Heart left ventricle (tissue), 16 donors: ENCODE measurements around the gene EXOC2. TPM values are rescaled to one million over a fixed set of nuclear protein-coding genes. Genes with fewer than 3 reads are reported as not detected.

ENCODE experiments used
- ATAC-seq, 4 donors: fragments of 200-7000 bp; cut with Tn5 transposase; one replicate each; pipeline ENCODE4 v1.9.1; 2020 to 2022; ENCODE audit warnings: moderate library complexity in 4 of 4, mild to moderate bottlenecking in 3 of 4, moderate number of reproducible peaks in 1 of 4
- DNase-seq, 5 donors: peaks; one replicate each; pipeline ENCODE4 v3.0.0-alpha.2; 2020
- H3K27ac ChIP-seq, 12 donors: fragments of 200-600 bp; sonication (generic) in 4 of 12; one replicate each; pipeline versions ENCODE4 v1.5.0 to v1.8.0; 2016 to 2022; ENCODE audit warnings: mild to moderate bottlenecking in 2 of 12
- H3K27me3 ChIP-seq, 9 donors: fragments of 200-600 bp; sonication (generic) in 2 of 9; one replicate each; pipeline versions ENCODE4 v1.5.1 to v1.8.0; 2016 to 2022; ENCODE audit warnings: mild to moderate bottlenecking in 3 of 9
- H3K36me3 ChIP-seq, 9 donors: fragments of 200-600 bp; sonication (generic) in 2 of 9; one replicate each; pipeline versions ENCODE4 v1.5.0 to v1.8.0; 2018 to 2022; ENCODE audit warnings: mild to moderate bottlenecking in 2 of 9
- H3K4me1 ChIP-seq, 12 donors: fragments of 200-600 bp; sonication (generic) in 4 of 12; one replicate each; pipeline versions ENCODE4 v1.5.0 to v1.8.0; 2016 to 2022; ENCODE audit warnings: mild to moderate bottlenecking in 3 of 12
- H3K4me3 ChIP-seq, 12 donors: fragments of 200-600 bp; sonication (generic) in 4 of 12; one replicate each; pipeline versions ENCODE4 v1.5.0 to v1.8.0; 2017 to 2022; ENCODE audit warnings: mild to moderate bottlenecking in 9 of 12, moderate library complexity in 4 of 12
- H3K9me3 ChIP-seq, 12 donors: fragments of 200-600 bp; sonication (generic) in 4 of 12; one replicate each; pipeline versions ENCODE4 v1.5.0 to v1.8.0; 2016 to 2022; ENCODE audit warnings: mild to moderate bottlenecking in 1 of 12
- POLR2A ChIP-seq, 2 donors: fragments of 450-650 bp; IDR thresholded peaks; one replicate each; pipeline ENCODE4 v1.6.1; 2017; ENCODE audit warnings: antibody characterized with exemption in 2 of 2, mild to moderate bottlenecking in 2 of 2, moderate library complexity in 2 of 2
- WGBS, 4 donors: extraction: QIAGEN DNeasy Blood & Tissue Kit in 2 of 4; methylation state at CpG; one replicate each; pipeline versions ENCODE4 v1.1.5 to v1.1.7; 2013 to 2018; 5-methylcytosine and 5-hydroxymethylcytosine counted together
- intact Hi-C, 10 donors: fragments of 100-400 bp; cut with DNase I; formaldehyde crosslinking; loops; one replicate each; pipeline versions ENCODE4 v1.11.1 to v1.14.2; 2022
- polyA plus RNA-seq, 2 donors: library from polyadenylated mRNA; stranded (reverse); fragments of 200-250 nt; gene quantifications; one replicate each; pipeline ENCODE4 v1.2.3, GENCODE V29; 2013
- total RNA-seq, 9 donors: library from RNA; depleted of rRNA in 2 of 9; stranded (reverse); fragments of >200 nt in 2 of 9; fragmentation: NEBNext Ultra II Directional in 3 of 9; extraction: Animal tissue kit (Norgen Biotek cat#: 25700) in 3 of 9; gene quantifications; one replicate each; pipeline versions ENCODE4 v1.1.0 to v1.2.4, GENCODE V29; 2016 to 2023
- TF ChIP-seq, protein P1 (sequence below), 12 donors: fragments of 200-600 bp; sonication (generic) in 4 of 12; IDR thresholded peaks; one replicate each; pipeline versions ENCODE4 v1.5.0 to v1.8.0; 2018 to 2022; ENCODE audit warnings: antibody characterized with exemption in 12 of 12, mild to moderate bottlenecking in 5 of 12
- donor health status: ischemic (EF 13 %, LVEDD 7.1; RV severe dilation, severe dysfunction).
- donor health status: healthy with polysubstance abuse.
- donor health status: DM: no; HTN: yes; CAD: no.
- donor health status: DM: no; HTN: no; CAD: no.
- donor health status: ischemic (EF 25% LVEDD 6.9; RV normal size, moderate dysfunction).
- donor health status: ischemic (EF 25% LVEDD 5.7; RV mildly dilated, moderate dysfunction).
- donor health status: healthy.
- donor health status: DM: yes; HTN: yes; CAD: no.
- donor health status: ischemic (EF 35%, LVEDD 5.7; RV mildly dilated, moderate dysfunction).
- donor health status: nonischemic (EF 11% LVEDD 7.7; RV severe dilation, severe dysfunction).
- donor health status: DM: yes; HTN: yes; CAD: no.
- donor health status: PGD.
- donor health status: ischemic (EF 29% LVEDD 5.4; RV normal size, mild dysfunction).
- donor health status: nonischemic (EF 23%, LVEDD 6.1; RV moderate dilation, normal function).

Gene EXOC2
- total and polyA plus RNA-seq, 11 donors, result 4.4 to 23.0 (median 12.5) TPM

GRCh38 chr6:736657-737446 is 43.9 kb upstream of the EXOC2 start:
- intact Hi-C loops, result no loop called here
- H3K27ac ChIP-seq, result no peak overlapping the region
- no peaks in the 10 kb centered on the region for H3K4me1 ChIP-seq
- DNase-seq (no peak), ATAC-seq (no peak)
- H3K4me3 ChIP-seq, result no peak overlapping the region
- H3K9me3 ChIP-seq, result no peaks in the 10 kb centered on the region
- no peaks in the 10 kb centered on the region for H3K36me3 ChIP-seq
- 86 to 91% (median 88%) methylated on average over 20 of the region's 20 CpGs for WGBS, 4 donors
- TF ChIP-seq, protein P1, sequence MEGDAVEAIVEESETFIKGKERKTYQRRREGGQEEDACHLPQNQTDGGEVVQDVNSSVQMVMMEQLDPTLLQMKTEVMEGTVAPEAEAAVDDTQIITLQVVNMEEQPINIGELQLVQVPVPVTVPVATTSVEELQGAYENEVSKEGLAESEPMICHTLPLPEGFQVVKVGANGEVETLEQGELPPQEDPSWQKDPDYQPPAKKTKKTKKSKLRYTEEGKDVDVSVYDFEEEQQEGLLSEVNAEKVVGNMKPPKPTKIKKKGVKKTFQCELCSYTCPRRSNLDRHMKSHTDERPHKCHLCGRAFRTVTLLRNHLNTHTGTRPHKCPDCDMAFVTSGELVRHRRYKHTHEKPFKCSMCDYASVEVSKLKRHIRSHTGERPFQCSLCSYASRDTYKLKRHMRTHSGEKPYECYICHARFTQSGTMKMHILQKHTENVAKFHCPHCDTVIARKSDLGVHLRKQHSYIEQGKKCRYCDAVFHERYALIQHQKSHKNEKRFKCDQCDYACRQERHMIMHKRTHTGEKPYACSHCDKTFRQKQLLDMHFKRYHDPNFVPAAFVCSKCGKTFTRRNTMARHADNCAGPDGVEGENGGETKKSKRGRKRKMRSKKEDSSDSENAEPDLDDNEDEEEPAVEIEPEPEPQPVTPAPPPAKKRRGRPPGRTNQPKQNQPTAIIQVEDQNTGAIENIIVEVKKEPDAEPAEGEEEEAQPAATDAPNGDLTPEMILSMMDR (IDR thresholded peaks at IDR 0.05), result no peak
- no peak for TF ChIP-seq POLR2A (IDR thresholded peaks at IDR 0.05)
- peaks cover 0 to 19% (median 0%) of the 10 kb centered on the region in 9 donors for H3K27me3 ChIP-seq

- Histone ChIP-seq H3K4me3 (no peak overlapping the region), H3K27ac (no peak overlapping the region), H3K36me3 (no peaks in the 10 kb centered on the region), H3K4me1 (no peaks in the 10 kb centered on the region), H3K27me3 (peaks cover 0 to 29% (median 0%) of the 10 kb centered on the region in 9 donors), H3K9me3 (no peaks in the 10 kb centered on the region)
- intact Hi-C loops, result no loop called here
- WGBS, 4 donors, result 83 to 89% (median 84%) methylated on average over 14 of the region's 14 CpGs
- no peak for ATAC-seq
- DNase-seq, result no peak
- TF ChIP-seq POLR2A (IDR thresholded peaks at IDR 0.05), result no peak
- TF ChIP-seq, protein P1 (IDR thresholded peaks at IDR 0.05), result no peak
Observed at GRCh38 chr6:733431-734219, 40.7 kb upstream of the EXOC2 start.

DNA sequence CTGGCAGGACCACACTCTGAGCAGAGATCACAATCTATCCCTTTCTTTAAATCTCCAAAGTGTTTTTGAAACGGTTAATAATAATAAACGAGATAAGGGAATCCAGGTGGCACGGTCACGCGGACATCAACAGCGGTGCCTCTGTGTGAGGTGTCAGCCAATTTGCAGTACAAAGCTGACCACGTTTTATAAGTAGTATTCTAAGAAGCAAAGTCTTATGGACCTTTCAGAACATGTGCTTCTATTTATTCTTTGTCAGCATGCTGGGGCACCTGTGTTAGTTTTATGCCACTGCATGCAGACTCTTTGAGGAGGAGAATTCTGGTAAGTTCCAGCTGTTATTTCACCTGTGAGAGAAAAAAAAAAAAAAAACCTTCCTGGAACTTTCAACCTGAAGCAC is 39.0 kb upstream of the EXOC2 start:
- Histone ChIP-seq H3K4me3 (no peak overlapping the region), H3K9me3 (no peaks in the 10 kb centered on the region), H3K27ac (no peak overlapping the region), H3K36me3 (no peaks in the 10 kb centered on the region), H3K4me1 (no peaks in the 10 kb centered on the region), H3K27me3 (peaks cover 0 to 21% (median 0%) of the 10 kb centered on the region in 9 donors)
- TF ChIP-seq, protein P1 (IDR thresholded peaks at IDR 0.05), result no peak
- no peak for TF ChIP-seq POLR2A (IDR thresholded peaks at IDR 0.05)
- 58 to 69% (median 65%) methylated on average over 7 of the region's 7 CpGs for WGBS, 4 donors
- intact Hi-C loops, result no loop called here
- ATAC-seq (no peak), DNase-seq (no peak)
